Duodenal mucosa (tissue), 2 donors: ENCODE data around the gene DNAH6.

Experiments used
- H3K27ac ChIP-seq: one replicate; pipeline ENCODE4 v1.7.0; 2013; ENCODE audit warnings: low read depth, low read length
- H3K27me3 ChIP-seq, 2 donors: one replicate each; pipeline ENCODE4 v1.7.0; 2013; ENCODE audit warnings: low read length in 2 of 2, control low read depth in 1 of 2; ENCODE audit not compliant: insufficient read depth in 2 of 2, control insufficient read depth in 1 of 2
- H3K36me3 ChIP-seq, 2 donors: one replicate each; pipeline ENCODE4 v1.7.0; 2013; ENCODE audit warnings: low read length in 2 of 2, control low read depth in 1 of 2; ENCODE audit not compliant: insufficient read depth in 2 of 2, control insufficient read depth in 1 of 2
- H3K4me1 ChIP-seq, 2 donors: one replicate each; pipeline ENCODE4 v1.7.0; 2013; ENCODE audit warnings: low read length in 2 of 2, control low read depth in 1 of 2; ENCODE audit not compliant: insufficient read depth in 2 of 2, control insufficient read depth in 1 of 2
- H3K4me3 ChIP-seq, 2 donors: one replicate each; pipeline ENCODE4 v1.7.0; 2013; ENCODE audit warnings: low read length in 2 of 2, low read depth in 1 of 2
- H3K9ac ChIP-seq, 2 donors: one replicate each; pipeline ENCODE4 v1.7.0; 2013; ENCODE audit warnings: low read length in 2 of 2, low read depth in 1 of 2
- H3K9me3 ChIP-seq, 2 donors: one replicate each; pipeline ENCODE4 v1.7.0; 2013; ENCODE audit warnings: low read length in 2 of 2, control low read depth in 1 of 2; ENCODE audit not compliant: control insufficient read depth in 1 of 2

DNAH6 gene

DNA sequence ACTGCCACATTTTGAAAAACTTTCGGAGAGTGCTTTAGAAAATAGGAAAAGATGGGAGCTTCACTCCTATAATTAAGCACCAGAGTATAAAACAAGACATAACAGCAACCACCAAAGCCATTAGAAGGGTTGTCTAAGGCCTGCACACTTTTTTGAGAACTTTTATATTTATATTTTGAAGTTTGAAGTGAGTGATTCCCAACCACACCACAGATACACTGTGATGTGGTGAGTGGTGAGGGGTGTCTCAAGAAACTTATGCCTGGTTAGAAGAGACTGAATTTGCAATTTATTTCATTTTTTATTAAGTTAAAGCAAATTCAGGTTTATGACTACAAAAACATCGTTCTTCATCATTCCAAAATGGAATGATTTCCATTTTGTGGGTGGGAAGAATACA lies 161.9 kb downstream of the DNAH6 start:
- Histone ChIP-seq H3K36me3 (no peaks in the 10 kb centered on the region), H3K9ac (no peak overlapping the region)

DNA sequence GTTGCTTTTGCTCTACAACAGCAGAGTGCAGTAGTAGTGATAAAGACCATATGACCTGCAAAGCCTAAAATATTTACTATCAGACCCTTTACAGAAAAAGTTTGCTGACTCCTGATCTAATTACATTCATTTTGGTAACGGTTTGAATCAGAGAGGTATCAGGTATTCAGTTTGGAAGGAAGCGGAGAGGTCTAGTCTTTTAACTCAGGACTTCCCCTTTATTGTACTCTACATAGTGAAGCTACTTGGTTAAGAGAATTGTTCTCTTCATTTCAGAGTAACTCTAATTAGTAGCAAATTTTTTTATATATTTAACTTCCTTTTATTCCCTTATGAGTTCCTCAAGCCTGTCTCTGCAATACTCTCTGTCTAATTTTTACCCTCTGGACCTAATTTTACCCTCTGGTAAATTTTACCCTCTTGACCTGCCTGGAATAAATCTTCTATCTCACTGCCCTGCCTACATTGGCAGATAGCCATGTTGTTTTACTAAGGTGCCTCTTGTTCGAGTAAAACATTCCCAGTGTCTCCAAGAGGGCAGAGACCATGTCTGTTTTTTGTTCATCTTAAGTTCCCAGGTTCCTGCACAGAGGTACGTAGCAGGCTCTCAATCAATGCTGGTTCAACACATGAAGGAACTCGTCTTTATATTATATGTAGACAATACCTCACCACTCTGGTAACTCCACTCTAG lies 170.6 kb downstream of the DNAH6 start:
- Histone ChIP-seq H3K9me3 (no peaks in the 10 kb centered on the region), H3K4me3 (no peak overlapping the region), H3K27ac (no peak overlapping the region), H3K4me1 (peaks cover 6 to 10% of the 10 kb centered on the region in 2 donors), H3K9ac (no peak overlapping the region), H3K27me3 (no peaks in the 10 kb centered on the region), H3K36me3 (no peaks in the 10 kb centered on the region)

More for the DNA sequence above, 161.9 kb downstream of the DNAH6 start:
- Histone ChIP-seq H3K4me3 (no peak overlapping the region), H3K27ac (no peak overlapping the region), H3K9me3 (no peaks in the 10 kb centered on the region), H3K27me3 (no peaks in the 10 kb centered on the region), H3K4me1 (no peaks in the 10 kb centered on the region)

DNA sequence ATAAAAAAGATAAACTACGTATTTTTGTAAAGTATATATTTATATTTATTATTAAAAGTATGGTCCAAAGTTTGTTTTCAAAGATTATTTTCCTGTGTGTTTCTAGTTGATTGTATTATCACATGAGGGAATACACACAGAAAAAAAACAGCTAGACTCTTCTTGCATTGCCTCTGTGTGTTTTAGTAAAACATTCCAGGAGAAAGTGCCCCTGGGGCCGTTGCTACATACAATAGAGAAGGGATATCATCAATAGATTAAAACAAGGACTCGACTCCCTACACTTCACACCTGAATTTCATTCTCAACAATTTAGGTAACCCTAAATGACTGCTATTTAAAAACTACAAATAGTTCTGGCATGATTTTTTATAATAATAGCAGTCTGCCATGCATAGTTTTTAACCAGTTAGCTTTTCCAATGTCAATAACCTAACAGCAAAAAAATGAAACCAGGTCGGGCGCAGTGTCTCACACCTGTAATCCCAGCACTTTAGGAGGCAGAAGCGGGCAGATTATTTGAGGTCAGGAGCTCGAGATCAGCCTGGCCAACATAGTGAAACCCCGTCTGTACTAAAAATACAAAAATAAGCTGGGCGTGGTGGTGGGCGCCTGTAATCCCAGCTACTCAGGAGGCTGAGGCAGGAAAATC lies 171.3 kb downstream of the DNAH6 start:
- H3K27me3 ChIP-seq, result no peaks in the 10 kb centered on the region
- no peaks in the 10 kb centered on the region for H3K36me3 ChIP-seq
- no peak overlapping the region for H3K9ac ChIP-seq
- peaks cover 6 to 10% of the 10 kb centered on the region in 2 donors for H3K4me1 ChIP-seq
- no peak overlapping the region for H3K27ac ChIP-seq
- H3K9me3 ChIP-seq, result no peaks in the 10 kb centered on the region
- no peak overlapping the region for H3K4me3 ChIP-seq

DNA sequence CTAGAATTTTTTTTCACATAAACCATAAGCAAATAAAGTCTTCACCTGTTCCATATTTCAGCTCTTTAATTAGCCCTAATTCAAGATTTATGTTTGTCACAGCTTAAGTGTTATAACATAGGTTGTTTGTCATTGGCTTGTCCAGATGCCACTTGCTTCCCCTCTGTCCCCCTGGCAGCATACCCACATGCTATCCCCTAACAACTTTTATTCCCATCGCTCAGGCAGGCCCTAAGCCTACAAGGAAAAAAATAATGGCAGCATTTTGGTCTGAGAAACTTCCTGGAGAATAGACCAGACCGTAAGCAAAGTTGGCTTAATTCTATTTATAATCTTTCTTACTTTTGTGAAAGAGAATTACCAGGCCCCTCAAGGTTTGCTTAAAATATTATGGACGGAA lies 173.9 kb downstream of the DNAH6 start:
- H3K27ac ChIP-seq, result no peak overlapping the region
- no peaks in the 10 kb centered on the region for H3K36me3 ChIP-seq
- H3K27me3 ChIP-seq, result no peaks in the 10 kb centered on the region
- H3K9ac ChIP-seq, result no peak overlapping the region
- no peak overlapping the region for H3K4me3 ChIP-seq
- H3K9me3 ChIP-seq, result no peaks in the 10 kb centered on the region
- H3K4me1 ChIP-seq, result peaks cover 10 to 18% of the 10 kb centered on the region in 2 donors

DNA sequence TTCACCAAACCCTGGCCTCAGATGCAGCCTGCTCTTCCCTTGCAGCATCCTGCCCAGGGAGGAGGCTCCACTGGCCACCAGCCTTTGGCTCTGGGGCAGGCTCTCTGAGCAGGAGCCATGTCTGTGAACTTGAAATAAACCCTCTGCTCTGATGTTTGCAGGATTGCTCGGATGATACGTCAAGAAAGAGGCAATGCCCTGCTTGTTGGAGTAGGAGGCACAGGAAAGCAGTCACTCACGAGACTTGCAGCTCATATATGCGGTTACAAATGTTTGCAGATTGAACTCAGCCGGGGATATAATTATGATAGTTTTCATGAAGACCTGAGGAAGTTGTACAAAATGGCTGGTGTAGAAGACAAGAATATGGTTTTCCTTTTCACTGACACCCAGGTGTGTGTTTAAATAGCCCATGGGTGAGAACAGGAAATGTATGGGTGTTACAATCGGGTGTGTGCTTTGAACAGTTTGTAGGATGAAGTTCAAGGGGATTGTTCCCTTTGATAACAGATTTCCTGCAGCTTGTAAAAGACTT lies 177.9 kb downstream of the DNAH6 start:
- H3K27me3 ChIP-seq, result no peaks in the 10 kb centered on the region
- no peak overlapping the region for H3K27ac ChIP-seq
- H3K36me3 ChIP-seq, result no peaks in the 10 kb centered on the region
- peaks cover 3 to 14% of the 10 kb centered on the region in 2 donors for H3K4me1 ChIP-seq
- H3K9me3 ChIP-seq, result no peaks in the 10 kb centered on the region
- no peak overlapping the region for H3K9ac ChIP-seq
- H3K4me3 ChIP-seq, result no peak overlapping the region

DNA sequence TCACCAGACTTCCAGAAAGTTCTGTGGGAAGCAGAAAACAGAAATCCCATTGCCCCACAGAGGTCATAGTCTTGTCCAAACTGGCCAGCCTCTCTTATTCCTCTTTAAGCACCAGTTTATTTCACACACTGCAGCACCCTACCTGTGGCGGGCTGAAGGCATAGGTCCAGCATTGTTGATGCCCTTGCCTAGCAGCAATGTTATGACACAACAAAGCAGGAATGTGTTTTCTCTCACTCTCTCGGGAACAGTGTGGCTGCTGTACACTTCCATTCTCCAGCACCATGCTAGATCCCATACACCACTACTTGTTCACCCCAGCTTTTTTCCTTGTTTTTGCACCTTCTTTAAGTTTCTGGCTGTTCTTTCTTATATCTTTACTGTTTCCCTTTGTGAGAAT lies 181.6 kb downstream of the DNAH6 start:
- H3K9ac ChIP-seq, result no peak overlapping the region
- no peak overlapping the region for H3K4me3 ChIP-seq
- H3K27me3 ChIP-seq, result no peaks in the 10 kb centered on the region
- H3K27ac ChIP-seq, result no peak overlapping the region
- no peaks in the 10 kb centered on the region for H3K36me3 ChIP-seq
- H3K9me3 ChIP-seq, result peaks cover 2 to 8% of the 10 kb centered on the region in 2 donors
- H3K4me1 ChIP-seq, result peaks cover 3 to 11% of the 10 kb centered on the region in 2 donors

DNA sequence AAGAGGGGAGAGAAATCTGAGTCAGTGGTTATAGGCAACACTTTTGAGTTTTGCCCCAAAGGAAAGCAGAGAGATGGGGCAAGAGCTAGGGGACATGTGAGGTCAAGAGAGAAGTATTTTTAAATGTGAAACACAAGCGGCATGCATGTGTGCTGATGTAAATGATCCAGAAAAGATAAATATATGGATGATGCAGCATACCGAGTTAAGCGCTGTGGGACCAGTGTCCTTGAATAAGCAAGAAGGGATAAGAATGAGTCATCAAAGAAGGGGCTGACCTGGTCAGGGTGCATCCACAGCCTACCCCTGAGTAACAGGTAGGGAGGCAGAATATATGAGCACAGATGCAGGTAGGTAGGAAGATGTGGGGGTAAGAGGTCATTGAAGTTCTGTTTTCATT lies 183.7 kb downstream of the DNAH6 start:
- H3K4me1 ChIP-seq, result peaks cover 3 to 5% of the 10 kb centered on the region in 2 donors
- no peak overlapping the region for H3K4me3 ChIP-seq
- H3K27me3 ChIP-seq, result no peaks in the 10 kb centered on the region
- no peaks in the 10 kb centered on the region for H3K36me3 ChIP-seq
- H3K9me3 ChIP-seq, result peaks cover 3 to 8% of the 10 kb centered on the region in 2 donors
- H3K27ac ChIP-seq, result no peak overlapping the region
- no peak overlapping the region for H3K9ac ChIP-seq

DNA sequence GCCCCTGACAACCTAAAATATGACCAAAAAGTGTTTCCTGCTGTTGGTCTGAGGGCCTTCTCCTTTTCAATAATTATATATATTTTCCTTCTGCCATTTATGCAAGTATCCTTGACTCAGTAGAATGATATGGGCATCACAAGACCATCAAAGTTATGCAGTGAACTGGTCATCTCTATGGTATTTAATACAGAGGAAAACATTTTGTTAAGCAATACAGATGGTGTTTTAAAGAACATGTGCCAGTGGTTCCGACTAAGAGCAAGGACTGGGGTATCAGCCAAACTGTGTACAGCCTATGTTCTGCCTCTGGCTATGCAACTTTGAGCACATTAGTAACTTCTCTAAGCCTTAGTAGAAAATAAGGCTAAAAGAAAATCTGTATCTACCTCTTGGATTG lies 185.6 kb downstream of the DNAH6 start:
- peaks cover 3 to 8% of the 10 kb centered on the region in 2 donors for H3K9me3 ChIP-seq
- peaks cover 4 to 5% of the 10 kb centered on the region in 2 donors for H3K4me1 ChIP-seq
- no peaks in the 10 kb centered on the region for H3K27me3 ChIP-seq

DNA sequence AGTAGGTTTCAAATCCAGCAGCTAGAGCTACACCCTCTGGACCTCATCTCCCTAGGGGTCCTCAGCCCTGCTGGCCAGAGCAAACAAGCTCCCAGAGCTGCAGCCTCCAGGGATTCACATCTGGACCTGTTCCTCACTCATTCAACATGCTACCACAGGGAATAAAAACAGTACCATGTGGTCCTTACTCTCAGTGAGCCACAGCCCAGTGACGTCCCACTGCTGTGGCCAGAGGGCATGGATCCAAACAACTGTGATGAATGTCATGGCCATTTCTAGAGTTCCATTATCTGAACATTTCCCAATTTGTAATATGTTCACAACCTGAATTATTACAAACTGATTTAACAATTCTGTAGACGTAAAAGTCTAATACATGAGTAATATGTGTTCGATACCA lies 186.6 kb downstream of the DNAH6 start:
- Histone ChIP-seq H3K4me3 (no peak overlapping the region), H3K9me3 (peaks cover 3 to 8% of the 10 kb centered on the region in 2 donors), H3K27me3 (no peaks in the 10 kb centered on the region), H3K27ac (no peak overlapping the region), H3K36me3 (no peaks in the 10 kb centered on the region), H3K9ac (no peak overlapping the region), H3K4me1 (peaks cover 4 to 5% of the 10 kb centered on the region in 2 donors)

More for the DNA sequence above, 185.6 kb downstream of the DNAH6 start:
- Histone ChIP-seq H3K9ac (no peak overlapping the region), H3K27ac (no peak overlapping the region), H3K36me3 (no peaks in the 10 kb centered on the region), H3K4me3 (no peak overlapping the region)

DNA sequence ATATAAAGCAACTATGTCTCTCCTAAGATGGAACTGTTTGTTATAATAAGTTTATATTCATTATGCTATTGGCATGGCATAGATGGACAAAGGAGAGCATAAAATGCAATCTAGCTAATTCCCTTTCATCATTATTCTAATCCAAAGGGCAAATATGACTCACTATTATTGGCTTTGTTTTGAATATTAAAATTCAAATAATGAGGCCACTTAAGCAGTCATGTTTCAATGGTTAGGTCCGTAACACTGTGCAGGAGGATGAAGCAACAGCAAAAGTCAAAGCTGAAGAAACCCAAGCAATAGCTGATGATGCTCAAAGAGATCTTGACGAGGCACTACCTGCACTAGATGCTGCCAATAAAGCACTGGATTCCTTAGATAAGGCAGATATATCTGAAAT lies 187.5 kb downstream of the DNAH6 start:
- H3K4me3 ChIP-seq, result no peak overlapping the region
- no peaks in the 10 kb centered on the region for H3K27me3 ChIP-seq
- peaks cover 4 to 5% of the 10 kb centered on the region in 2 donors for H3K4me1 ChIP-seq
- H3K9ac ChIP-seq, result no peak overlapping the region
- no peak overlapping the region for H3K27ac ChIP-seq
- H3K9me3 ChIP-seq, result peaks cover 3 to 8% of the 10 kb centered on the region in 2 donors
- H3K36me3 ChIP-seq, result no peaks in the 10 kb centered on the region
